GM12875 (cell line): ENCODE results near the gene PDGFC.

Experiments used
- H3K4me3 ChIP-seq: one replicate; pipeline ENCODE4 v1.5.1; 2011; ENCODE audit warnings: low read depth, low read length, control low read depth
- TF ChIP-seq, protein P1 (sequence below): IDR thresholded peaks from 2 replicates; pipeline ENCODE4 v1.5.1; 2011; ENCODE audit warnings: low read depth, mild to moderate bottlenecking, control low read depth, inconsistent platforms, low read length, moderate library complexity, borderline replicate concordance; ENCODE audit not compliant: insufficient read depth

Gene PDGFC

DNA sequence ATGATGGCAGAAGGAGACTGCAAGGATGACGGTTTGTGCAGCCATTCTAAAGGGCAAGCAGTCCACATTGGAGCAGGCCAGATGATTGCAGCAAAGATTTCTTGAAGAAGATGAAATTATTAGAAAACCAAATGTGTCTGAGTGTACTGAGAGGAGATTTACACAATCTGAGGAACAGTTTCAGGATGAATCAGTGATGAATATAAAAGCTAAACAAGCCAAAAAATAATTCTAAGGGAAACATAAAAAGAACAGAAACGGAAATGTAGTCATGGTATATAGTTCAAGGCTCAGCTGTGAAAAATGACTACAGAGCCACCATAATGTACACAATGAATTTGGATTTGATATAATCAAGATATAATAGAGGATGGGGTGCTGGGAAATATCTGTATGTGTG is 168.5 kb downstream of the PDGFC start:
- TF ChIP-seq, protein P1, sequence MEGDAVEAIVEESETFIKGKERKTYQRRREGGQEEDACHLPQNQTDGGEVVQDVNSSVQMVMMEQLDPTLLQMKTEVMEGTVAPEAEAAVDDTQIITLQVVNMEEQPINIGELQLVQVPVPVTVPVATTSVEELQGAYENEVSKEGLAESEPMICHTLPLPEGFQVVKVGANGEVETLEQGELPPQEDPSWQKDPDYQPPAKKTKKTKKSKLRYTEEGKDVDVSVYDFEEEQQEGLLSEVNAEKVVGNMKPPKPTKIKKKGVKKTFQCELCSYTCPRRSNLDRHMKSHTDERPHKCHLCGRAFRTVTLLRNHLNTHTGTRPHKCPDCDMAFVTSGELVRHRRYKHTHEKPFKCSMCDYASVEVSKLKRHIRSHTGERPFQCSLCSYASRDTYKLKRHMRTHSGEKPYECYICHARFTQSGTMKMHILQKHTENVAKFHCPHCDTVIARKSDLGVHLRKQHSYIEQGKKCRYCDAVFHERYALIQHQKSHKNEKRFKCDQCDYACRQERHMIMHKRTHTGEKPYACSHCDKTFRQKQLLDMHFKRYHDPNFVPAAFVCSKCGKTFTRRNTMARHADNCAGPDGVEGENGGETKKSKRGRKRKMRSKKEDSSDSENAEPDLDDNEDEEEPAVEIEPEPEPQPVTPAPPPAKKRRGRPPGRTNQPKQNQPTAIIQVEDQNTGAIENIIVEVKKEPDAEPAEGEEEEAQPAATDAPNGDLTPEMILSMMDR, result no peak
- no peak overlapping the region for H3K4me3 ChIP-seq

- TF ChIP-seq, protein P1, result no peak
- no peak overlapping the region for H3K4me3 ChIP-seq
These were observed 171.1 kb downstream of the PDGFC start for GRCh38 chr4:156800463-156800862.

DNA sequence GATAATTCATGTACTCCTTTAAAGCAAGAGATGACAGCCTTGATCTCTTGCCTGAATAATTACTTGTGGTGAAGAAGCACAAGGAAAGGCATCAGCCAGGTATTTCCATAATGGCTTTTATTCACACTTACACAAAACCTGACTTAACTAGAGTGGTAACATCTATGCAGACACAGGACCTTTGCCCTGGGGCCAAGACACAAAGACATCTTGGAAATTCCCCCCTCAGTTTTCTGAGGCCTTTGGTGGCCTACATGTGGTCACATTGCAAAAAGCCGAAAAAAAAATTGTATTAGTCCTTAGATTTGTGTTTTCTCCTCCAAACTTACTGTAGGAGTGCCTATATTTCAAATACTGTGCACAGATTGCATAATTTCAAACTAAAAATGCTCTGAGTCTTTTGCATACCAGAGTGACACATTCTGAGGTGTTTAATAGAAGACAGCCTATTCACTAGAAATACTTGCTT is 172.4 kb downstream of the PDGFC start:
- H3K4me3 ChIP-seq, result no peak overlapping the region
- TF ChIP-seq, protein P1, result no peak

- H3K4me3 ChIP-seq, result no peak overlapping the region
- TF ChIP-seq, protein P1, result no peak
These were observed 173.2 kb downstream of the PDGFC start for GRCh38 chr4:156798438-156798837.

DNA sequence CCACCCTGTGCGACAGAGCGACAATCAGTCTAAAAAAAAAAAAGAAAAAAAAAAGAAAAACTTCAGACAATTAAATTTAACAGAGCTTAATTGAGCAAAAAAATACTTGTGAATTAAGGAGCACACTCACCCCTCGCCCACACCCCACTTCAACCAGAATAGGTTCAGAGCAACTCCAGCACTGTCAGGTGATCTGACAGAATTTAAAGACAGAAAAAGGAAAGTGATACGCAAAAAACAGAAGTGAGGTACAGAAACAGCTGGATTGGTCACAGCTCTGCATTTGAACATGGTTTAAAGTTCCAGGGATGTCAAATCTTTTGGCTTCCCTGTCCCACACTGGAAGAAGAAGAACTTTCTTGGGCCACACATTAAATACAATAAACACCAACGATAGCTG is 174.4 kb downstream of the PDGFC start:
- TF ChIP-seq, protein P1, result no peak
- no peak overlapping the region for H3K4me3 ChIP-seq

DNA sequence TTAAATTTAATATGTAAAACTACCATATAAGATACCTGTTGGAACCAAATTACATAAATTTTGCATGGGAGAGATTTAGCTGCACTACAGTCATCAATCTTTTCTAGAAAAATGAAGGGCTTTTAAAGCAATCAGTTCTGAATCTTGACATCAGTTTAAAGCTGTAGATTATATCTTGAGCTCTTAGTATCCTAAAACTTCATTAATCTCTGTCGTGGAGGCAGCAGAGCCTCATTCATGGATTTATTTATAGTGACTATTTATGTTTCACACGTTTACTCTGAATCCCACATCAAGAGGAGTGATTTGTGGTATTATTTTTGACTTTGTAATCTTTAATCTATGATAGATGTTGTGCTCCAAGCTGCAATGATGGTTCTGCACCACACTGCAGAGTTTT is 175.9 kb downstream of the PDGFC start:
- no peak overlapping the region for H3K4me3 ChIP-seq
- TF ChIP-seq, protein P1, result no peak

DNA sequence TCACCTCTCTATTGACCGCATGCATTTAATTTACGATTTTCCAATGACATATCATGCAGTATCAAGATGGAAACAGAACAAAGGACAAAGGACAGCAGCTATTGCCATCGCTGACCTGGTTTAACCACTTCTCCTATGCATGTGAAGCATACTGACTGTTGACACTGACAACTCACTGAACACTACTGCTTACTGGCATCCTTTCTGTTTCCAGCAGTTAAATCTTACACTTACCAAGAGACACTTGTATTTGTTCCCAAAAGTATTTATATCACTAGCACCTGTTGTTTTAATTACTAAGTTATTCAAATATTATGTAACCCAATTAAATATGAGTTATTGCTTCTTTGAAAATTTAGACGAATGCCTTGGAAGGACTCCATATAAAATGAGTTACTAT is 176.7 kb downstream of the PDGFC start:
- TF ChIP-seq, protein P1, result no peak

More for the DNA sequence above, 176.7 kb downstream of the PDGFC start:
- no peak overlapping the region for H3K4me3 ChIP-seq
